Measurements from ENCODE around the gene SP140L. TPM values are rescaled to one million over a fixed set of nuclear protein-coding genes. Genes with fewer than 3 reads are reported as not detected.
"Not testable (repeated sequence)": the region's sequence is repeated elsewhere in the genome, so short reads cannot be mapped to it uniquely, and the experiment has no call there.

The SP140L gene
- total RNA-seq, 2 donors from 2014 or later = 0.82 to 2.9 TPM

DNA sequence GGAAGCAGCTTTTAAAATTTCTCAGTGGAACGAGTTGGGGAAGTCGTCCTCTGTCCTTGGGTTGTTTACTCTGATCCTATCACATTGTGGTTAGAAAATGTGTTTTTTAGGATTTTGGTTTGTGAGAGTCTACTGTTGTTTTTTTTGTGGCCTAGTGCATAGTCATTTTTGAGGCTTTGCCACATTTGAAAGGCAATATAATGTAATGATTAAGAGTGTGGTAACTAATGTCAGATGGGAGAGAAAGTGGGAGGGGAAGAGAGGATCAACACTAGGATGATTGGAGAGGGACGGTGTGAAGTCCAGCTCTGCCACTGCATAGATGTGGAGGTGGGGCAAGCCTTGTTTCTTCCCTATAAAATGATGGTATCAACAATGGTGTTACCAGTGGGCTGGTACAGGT lies 8.5 kb downstream of the SP140L start:
- H3K36me3 Mint-ChIP-seq (ENCODE audit: low read depth) = no peaks in the 10 kb centered on the region
- no peaks in the 10 kb centered on the region for H3K4me1 Mint-ChIP-seq
- no peak overlapping the region for H3K4me3 Mint-ChIP-seq
- peaks cover 4% of the 10 kb centered on the region for H3K9me3 Mint-ChIP-seq
- no peak for DNase-seq
- TF ChIP-seq, protein P1, sequence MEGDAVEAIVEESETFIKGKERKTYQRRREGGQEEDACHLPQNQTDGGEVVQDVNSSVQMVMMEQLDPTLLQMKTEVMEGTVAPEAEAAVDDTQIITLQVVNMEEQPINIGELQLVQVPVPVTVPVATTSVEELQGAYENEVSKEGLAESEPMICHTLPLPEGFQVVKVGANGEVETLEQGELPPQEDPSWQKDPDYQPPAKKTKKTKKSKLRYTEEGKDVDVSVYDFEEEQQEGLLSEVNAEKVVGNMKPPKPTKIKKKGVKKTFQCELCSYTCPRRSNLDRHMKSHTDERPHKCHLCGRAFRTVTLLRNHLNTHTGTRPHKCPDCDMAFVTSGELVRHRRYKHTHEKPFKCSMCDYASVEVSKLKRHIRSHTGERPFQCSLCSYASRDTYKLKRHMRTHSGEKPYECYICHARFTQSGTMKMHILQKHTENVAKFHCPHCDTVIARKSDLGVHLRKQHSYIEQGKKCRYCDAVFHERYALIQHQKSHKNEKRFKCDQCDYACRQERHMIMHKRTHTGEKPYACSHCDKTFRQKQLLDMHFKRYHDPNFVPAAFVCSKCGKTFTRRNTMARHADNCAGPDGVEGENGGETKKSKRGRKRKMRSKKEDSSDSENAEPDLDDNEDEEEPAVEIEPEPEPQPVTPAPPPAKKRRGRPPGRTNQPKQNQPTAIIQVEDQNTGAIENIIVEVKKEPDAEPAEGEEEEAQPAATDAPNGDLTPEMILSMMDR (conservative IDR thresholded peaks at IDR 0.05) = no peak
- H3K27ac ChIP-seq (ENCODE audit: low read depth, low read length) = no peak overlapping the region
- no peaks in the 10 kb centered on the region for H3K27me3 ChIP-seq (ENCODE audit: control insufficient read depth, insufficient read depth, low read length, poor library complexity, severe bottlenecking)
- 86 to 88% methylated on average over 1 to 3 of the region's 3 CpGs for WGBS, 2 experiments (ENCODE audit: insufficient coverage in 1 of 2, insufficient read length in 1 of 2)
- no peak overlapping the region for H3K27ac Mint-ChIP-seq
- H3K27me3 Mint-ChIP-seq (ENCODE audit: insufficient read depth) = no peaks in the 10 kb centered on the region
- H3K9me3 ChIP-seq (ENCODE audit: control insufficient read depth, low read length) = no peaks in the 10 kb centered on the region
- H3K4me3 ChIP-seq (ENCODE audit: low read length) = no peak overlapping the region
- H3K36me3 ChIP-seq (ENCODE audit: control insufficient read depth, insufficient read depth, low read length) = no peaks in the 10 kb centered on the region
- H3K4me1 ChIP-seq (ENCODE audit: control insufficient read depth, insufficient read depth, low read length) = no peaks in the 10 kb centered on the region
- no peak overlapping the region for H3K9ac ChIP-seq (ENCODE audit: extremely low read depth, low read length, poor library complexity, severe bottlenecking)

DNA sequence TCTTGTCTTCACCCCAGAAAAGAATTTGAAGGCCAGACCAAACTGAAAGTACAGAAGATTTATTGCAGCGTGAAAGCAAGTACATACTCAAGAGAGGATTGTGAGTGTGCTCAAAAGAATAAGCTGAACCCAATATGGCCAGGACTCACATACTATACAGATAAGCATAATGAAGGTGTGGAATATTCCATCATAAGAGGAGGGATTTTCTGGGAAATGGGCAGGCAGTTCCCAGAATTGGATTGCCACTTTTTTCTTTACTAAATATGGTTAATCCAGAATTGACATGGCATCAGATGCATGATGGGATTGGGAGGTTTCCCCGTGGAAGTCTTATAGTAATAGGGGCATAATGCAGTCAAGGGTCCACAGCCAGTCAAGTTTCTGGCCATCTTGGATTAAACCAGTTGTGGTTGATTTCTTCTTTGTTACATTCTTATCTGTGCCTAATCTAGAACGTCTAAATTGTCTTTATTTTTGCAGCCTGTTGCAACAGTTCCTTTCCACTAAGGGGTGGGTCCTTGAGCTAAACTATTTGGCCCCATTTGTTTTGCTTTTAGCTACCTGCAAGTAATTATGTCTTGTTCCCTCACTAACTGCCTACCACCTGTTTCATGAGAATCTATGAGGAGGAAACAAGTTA lies 9.0 kb downstream of the SP140L start:
- TF ChIP-seq, protein P1 (conservative IDR thresholded peaks at IDR 0.05) = no peak
- 84 to 100% methylated on average over 1 to 3 of the region's 3 CpGs for WGBS, 2 experiments (ENCODE audit: insufficient coverage in 1 of 2, insufficient read length in 1 of 2)
- H3K36me3 Mint-ChIP-seq (ENCODE audit: low read depth) = no peaks in the 10 kb centered on the region
- H3K4me3 ChIP-seq (ENCODE audit: low read length) = no peak overlapping the region
- H3K9ac ChIP-seq (ENCODE audit: extremely low read depth, low read length, poor library complexity, severe bottlenecking) = no peak overlapping the region
- no peak overlapping the region for H3K4me3 Mint-ChIP-seq
- no peaks in the 10 kb centered on the region for H3K4me1 Mint-ChIP-seq
- H3K27ac ChIP-seq (ENCODE audit: low read depth, low read length) = no peak overlapping the region
- H3K27ac Mint-ChIP-seq = no peak overlapping the region
- no peak for DNase-seq
- no peaks in the 10 kb centered on the region for H3K36me3 ChIP-seq (ENCODE audit: control insufficient read depth, insufficient read depth, low read length)
- no peaks in the 10 kb centered on the region for H3K9me3 ChIP-seq (ENCODE audit: control insufficient read depth, low read length)
- peaks cover 4% of the 10 kb centered on the region for H3K9me3 Mint-ChIP-seq
- no peaks in the 10 kb centered on the region for H3K4me1 ChIP-seq (ENCODE audit: control insufficient read depth, insufficient read depth, low read length)
- no peaks in the 10 kb centered on the region for H3K27me3 Mint-ChIP-seq (ENCODE audit: insufficient read depth)
- H3K27me3 ChIP-seq (ENCODE audit: control insufficient read depth, insufficient read depth, low read length, poor library complexity, severe bottlenecking) = no peaks in the 10 kb centered on the region

DNA sequence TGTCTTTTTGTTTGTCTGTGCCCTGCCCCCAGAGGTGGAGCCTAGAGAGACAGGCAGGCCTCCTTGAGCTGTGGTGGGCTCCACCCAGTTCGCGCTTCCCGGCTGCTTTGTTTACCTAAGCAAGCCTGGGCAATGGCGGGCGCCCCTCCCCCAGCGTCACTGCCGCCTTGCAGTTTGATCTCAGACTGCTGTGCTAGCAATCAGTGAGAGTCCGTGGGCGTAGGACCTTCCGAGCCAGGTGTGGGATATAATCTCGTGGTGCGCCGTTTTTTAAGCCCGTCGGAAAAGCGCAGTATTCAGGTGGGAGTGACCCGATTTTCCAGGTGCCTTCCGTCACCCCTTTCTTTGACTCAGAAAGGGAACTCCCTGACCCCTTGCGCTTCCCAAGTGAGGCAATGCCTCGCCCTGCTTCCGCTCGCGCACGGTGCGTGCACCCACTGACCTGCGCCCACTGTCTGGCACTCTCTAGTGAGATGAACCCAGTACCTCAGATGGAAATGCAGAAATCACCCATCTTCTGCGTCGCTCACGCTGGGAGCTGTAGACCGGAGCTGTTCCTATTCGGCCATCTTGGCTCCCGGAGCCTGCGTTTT lies 15.0 kb downstream of the SP140L start:
- H3K27ac ChIP-seq (ENCODE audit: low read depth, low read length) = not testable (repeated sequence)
- H3K4me3 Mint-ChIP-seq = peak overlapping the region; percentile 69

DNA sequence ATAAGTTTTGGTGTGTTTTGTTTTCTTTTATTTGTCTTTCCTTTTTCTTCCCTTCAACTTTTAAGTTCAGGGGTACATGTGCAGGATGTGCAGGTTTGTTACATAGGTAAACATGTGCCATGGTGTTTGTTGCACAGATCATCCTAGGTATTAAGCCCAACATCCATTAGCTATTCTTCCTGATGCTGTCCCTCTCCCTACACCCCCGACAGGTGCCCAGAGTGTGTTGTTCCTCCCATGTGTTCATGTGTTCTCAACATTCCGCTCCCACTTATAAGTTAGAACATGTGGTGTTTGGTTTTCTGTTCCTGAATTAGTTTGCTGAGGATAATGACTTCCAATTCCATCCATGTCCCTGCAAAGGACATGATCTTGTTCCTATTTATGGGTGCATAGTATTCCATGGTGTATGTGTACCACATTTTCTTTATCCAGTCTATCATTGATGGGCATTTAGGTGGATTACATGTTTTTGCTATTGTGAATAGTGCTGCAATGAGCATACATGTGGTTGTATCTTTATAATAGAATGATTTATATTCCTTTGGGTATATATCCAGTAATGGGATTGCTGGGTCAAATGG lies 16.1 kb downstream of the SP140L start:
- not testable (repeated sequence) for H3K27me3 Mint-ChIP-seq (ENCODE audit: insufficient read depth); H3K9ac ChIP-seq (ENCODE audit: extremely low read depth, low read length, poor library complexity, severe bottlenecking); H3K27ac ChIP-seq (ENCODE audit: low read depth, low read length); H3K4me1 Mint-ChIP-seq; H3K9me3 ChIP-seq (ENCODE audit: control insufficient read depth, low read length); H3K27ac Mint-ChIP-seq; H3K27me3 ChIP-seq (ENCODE audit: control insufficient read depth, insufficient read depth, low read length, poor library complexity, severe bottlenecking); H3K36me3 Mint-ChIP-seq (ENCODE audit: low read depth); H3K36me3 ChIP-seq (ENCODE audit: control insufficient read depth, insufficient read depth, low read length); DNase-seq; H3K4me1 ChIP-seq (ENCODE audit: control insufficient read depth, insufficient read depth, low read length)
- H3K4me3 ChIP-seq (ENCODE audit: low read length) = peak overlapping the region; percentile 69
- peaks cover 17% of the 10 kb centered on the region for H3K9me3 Mint-ChIP-seq
- peak overlapping the region; percentile 69 for H3K4me3 Mint-ChIP-seq
- WGBS, 2 experiments (ENCODE audit: insufficient coverage in 1 of 2, insufficient read length in 1 of 2) = 100% methylated on average over 2 of the region's 2 CpGs; no CpG with 5 or more reads in 1 of the 2 experiments

More for the DNA sequence above, 15.0 kb downstream of the SP140L start:
- not testable (repeated sequence) for H3K4me1 ChIP-seq (ENCODE audit: control insufficient read depth, insufficient read depth, low read length); H3K27me3 Mint-ChIP-seq (ENCODE audit: insufficient read depth); H3K9ac ChIP-seq (ENCODE audit: extremely low read depth, low read length, poor library complexity, severe bottlenecking); H3K27me3 ChIP-seq (ENCODE audit: control insufficient read depth, insufficient read depth, low read length, poor library complexity, severe bottlenecking); H3K36me3 ChIP-seq (ENCODE audit: control insufficient read depth, insufficient read depth, low read length); DNase-seq; H3K36me3 Mint-ChIP-seq (ENCODE audit: low read depth); H3K9me3 ChIP-seq (ENCODE audit: control insufficient read depth, low read length); H3K4me1 Mint-ChIP-seq
- Mint-ChIP-seq H3K9me3 (peaks cover 19% of the 10 kb centered on the region), H3K27ac (peak overlapping the region; percentile 92)
- H3K4me3 ChIP-seq (ENCODE audit: low read length) = peak overlapping the region; percentile 69
- WGBS, 2 experiments (ENCODE audit: insufficient coverage in 1 of 2, insufficient read length in 1 of 2) = 50 to 61% methylated on average over 2 to 30 of the region's 33 CpGs
